Activated CD4-positive, alpha-beta memory T cell treated with anti-CD3 and anti-CD28 coated beads, Interleukin-2, amount 10 ng/mL, durations not matched to agents 7 days and 5 days (primary cell): Measurements from ENCODE around the gene CFL1. TPM values are rescaled to one million over a fixed set of nuclear protein-coding genes. Genes with fewer than 3 reads are reported as not detected.

Experiments used
- CTCF ChIA-PET: fragments of 350-600 bp; sonication (Branson Sonifier 250); formaldehyde crosslinking; loops from one replicate; lab custom pipeline; 2021; ENCODE audit warnings: antibody characterized with exemption, inconsistent platforms; lab: Charles Lee
- POLR2A ChIA-PET: fragments of 350-600 bp; sonication (Branson Sonifier 250); formaldehyde crosslinking; loops from one replicate; lab custom pipeline; 2021; ENCODE audit warnings: antibody characterized with exemption; lab: Charles Lee
- DNase-seq: peaks from one replicate; pipeline ENCODE4 v3.0.0-alpha.2; 2020
- H3K27ac Mint-ChIP-seq: one replicate; pipeline ENCODE4 v1.8.0; 2021; ENCODE audit warnings: mild to moderate bottlenecking, mixed read lengths
- H3K27me3 Mint-ChIP-seq: one replicate; pipeline ENCODE4 v1.8.0; 2021; ENCODE audit warnings: mixed read lengths
- H3K36me3 Mint-ChIP-seq: one replicate; pipeline ENCODE4 v1.8.0; 2021; ENCODE audit warnings: low read depth, mixed read lengths
- H3K4me1 Mint-ChIP-seq: one replicate; pipeline ENCODE4 v1.8.0; 2021; ENCODE audit warnings: mixed read lengths
- H3K4me3 Mint-ChIP-seq: one replicate; pipeline ENCODE4 v1.8.0; 2021; ENCODE audit warnings: mild to moderate bottlenecking, mixed read lengths
- H3K9me3 Mint-ChIP-seq: one replicate; pipeline ENCODE4 v1.8.0; 2021; ENCODE audit warnings: mixed read lengths
- total RNA-seq, 2 experiments: library from RNA; stranded (reverse); gene quantifications; one replicate each; pipeline ENCODE4 v1.2.3, GENCODE V29; 2021

The CFL1 gene
- total RNA-seq, 2 experiments from 2014 or later: 1,733 to 1,734 TPM

- Mint-ChIP-seq H3K4me3 (peak overlapping the region; percentile 74), H3K36me3 (peaks cover 4% of the 10 kb centered on the region), H3K27me3 (peaks cover 18% of the 10 kb centered on the region), H3K27ac (peak overlapping the region; percentile 65), H3K9me3 (no peaks in the 10 kb centered on the region), H3K4me1 (peaks cover 17% of the 10 kb centered on the region)
- POLR2A ChIA-PET: interaction anchor here (1.1 to 4.2 kb wide), 6 partner anchors 32 to 98 kb away, joined by 3 to 31 read pairs (median 5); partner anchors contain the start of gene AP5B1
- no peak for DNase-seq
- CTCF ChIA-PET: interaction anchor here (0.9 to 9.4 kb wide), 20 partner anchors 9 to 277 kb away, joined by 3 to 126 read pairs (median 5); partner anchors contain the start of genes AP5B1, KAT5, MUS81 and RNASEH2C
These were observed 40.6 kb downstream of the CFL1 start for GRCh38 chr11:65817312-65817834.

GRCh38 chr11:65816696-65817095 is 41.3 kb downstream of the CFL1 start:
- no peak overlapping the region for H3K4me3 Mint-ChIP-seq

GRCh38 chr11:65814986-65815565 is 42.9 kb downstream of the CFL1 start:
- no peak overlapping the region for H3K4me3 Mint-ChIP-seq
- peaks cover 17% of the 10 kb centered on the region for H3K4me1 Mint-ChIP-seq
- peaks cover 4% of the 10 kb centered on the region for H3K36me3 Mint-ChIP-seq
- no peaks in the 10 kb centered on the region for H3K9me3 Mint-ChIP-seq
- DNase-seq: no peak
- ChIA-PET POLR2A (interaction anchor here (2.0 kb wide), 1 partner anchor 103 kb away, joined by 12 read pairs; the partner anchor contains the start of gene KAT5), CTCF (interaction anchor here (1.6 to 9.4 kb wide), 3 partner anchors 27 to 103 kb away, joined by 5 to 126 read pairs (median 46); partner anchors contain the start of genes AP5B1 and KAT5)
- H3K27me3 Mint-ChIP-seq: peaks cover 26% of the 10 kb centered on the region
- H3K27ac Mint-ChIP-seq: no peak overlapping the region

More at GRCh38 chr11:65816696-65817095, 41.3 kb downstream of the CFL1 start:
- H3K27me3 Mint-ChIP-seq: peaks cover 20% of the 10 kb centered on the region
- no peak for DNase-seq
- peaks cover 17% of the 10 kb centered on the region for H3K4me1 Mint-ChIP-seq
- no peaks in the 10 kb centered on the region for H3K9me3 Mint-ChIP-seq
- ChIA-PET POLR2A (interaction anchor here (1.2 to 4.2 kb wide), 5 partner anchors 32 to 105 kb away, joined by 5 to 31 read pairs (median 6); partner anchors contain the start of genes AP5B1 and KAT5), CTCF (interaction anchor here (1.1 to 9.4 kb wide), 14 partner anchors 8 to 148 kb away, joined by 3 to 126 read pairs (median 7); partner anchors contain the start of genes AP5B1, KAT5, MUS81 and RNASEH2C)
- H3K36me3 Mint-ChIP-seq: peaks cover 4% of the 10 kb centered on the region
- H3K27ac Mint-ChIP-seq: no peak overlapping the region

- ChIA-PET CTCF (interaction anchor here (1.2 to 9.4 kb wide), 4 partner anchors 35 to 103 kb away, joined by 3 to 126 read pairs (median 34); partner anchors contain the start of genes AP5B1 and KAT5), POLR2A (no interaction called here)
- no peak overlapping the region for H3K27ac Mint-ChIP-seq
- peaks cover 26% of the 10 kb centered on the region for H3K27me3 Mint-ChIP-seq
- H3K9me3 Mint-ChIP-seq: no peaks in the 10 kb centered on the region
- H3K4me1 Mint-ChIP-seq: peaks cover 17% of the 10 kb centered on the region
- no peak overlapping the region for H3K4me3 Mint-ChIP-seq
- no peak for DNase-seq
- peaks cover 4% of the 10 kb centered on the region for H3K36me3 Mint-ChIP-seq
These were observed 43.6 kb downstream of the CFL1 start for GRCh38 chr11:65814131-65814985.

- peaks cover 6% of the 10 kb centered on the region for H3K4me1 Mint-ChIP-seq
- CTCF ChIA-PET: interaction anchor here (1.1 to 3.5 kb wide), 3 partner anchors 10 to 32 kb away, joined by 3 to 21 read pairs (median 4); no protein-coding TSS in a partner anchor
- POLR2A ChIA-PET: no interaction called here
These were observed 46.1 kb downstream of the CFL1 start for GRCh38 chr11:65811764-65812475.

GRCh38 chr11:65810046-65810868 is 47.7 kb downstream of the CFL1 start:
- POLR2A ChIA-PET: interaction anchor here (1.0 to 2.0 kb wide), 2 partner anchors 30 to 98 kb away, joined by 6 to 8 read pairs; partner anchors contain the start of genes AP5B1 and KAT5

More at GRCh38 chr11:65811764-65812475, 46.1 kb downstream of the CFL1 start:
- Mint-ChIP-seq H3K27me3 (peaks cover 36% of the 10 kb centered on the region), H3K9me3 (no peaks in the 10 kb centered on the region), H3K4me3 (no peak overlapping the region), H3K27ac (no peak overlapping the region), H3K36me3 (peaks cover 4% of the 10 kb centered on the region)
- no peak for DNase-seq

GRCh38 chr11:65809496-65809895 is 48.5 kb downstream of the CFL1 start:
- no peak overlapping the region for H3K27ac Mint-ChIP-seq
- ChIA-PET CTCF (interaction anchor here (6.3 kb wide), 1 partner anchor 29 kb away, joined by 29 read pairs; the partner anchor contains the start of gene AP5B1), POLR2A (interaction anchor here (1.0 to 2.0 kb wide), 2 partner anchors 29 to 97 kb away, joined by 6 to 8 read pairs; partner anchors contain the start of genes AP5B1 and KAT5)
- no peaks in the 10 kb centered on the region for H3K4me1 Mint-ChIP-seq
- no peak for DNase-seq
- no peaks in the 10 kb centered on the region for H3K9me3 Mint-ChIP-seq
- peaks cover 28% of the 10 kb centered on the region for H3K27me3 Mint-ChIP-seq
- H3K4me3 Mint-ChIP-seq: no peak overlapping the region
- no peaks in the 10 kb centered on the region for H3K36me3 Mint-ChIP-seq

More at GRCh38 chr11:65810046-65810868, 47.7 kb downstream of the CFL1 start:
- H3K27ac Mint-ChIP-seq: no peak overlapping the region
- H3K36me3 Mint-ChIP-seq: no peaks in the 10 kb centered on the region
- no peak overlapping the region for H3K4me3 Mint-ChIP-seq
- no peaks in the 10 kb centered on the region for H3K4me1 Mint-ChIP-seq
- DNase-seq: no peak
- no peaks in the 10 kb centered on the region for H3K9me3 Mint-ChIP-seq
- CTCF ChIA-PET: interaction anchor here (6.3 kb wide), 1 partner anchor 30 kb away, joined by 29 read pairs; the partner anchor contains the start of gene AP5B1
- H3K27me3 Mint-ChIP-seq: peaks cover 30% of the 10 kb centered on the region

GRCh38 chr11:65808744-65809341 is 49.1 kb downstream of the CFL1 start:
- Mint-ChIP-seq H3K27me3 (peaks cover 28% of the 10 kb centered on the region), H3K4me3 (no peak overlapping the region), H3K9me3 (no peaks in the 10 kb centered on the region), H3K4me1 (no peaks in the 10 kb centered on the region), H3K36me3 (no peaks in the 10 kb centered on the region), H3K27ac (no peak overlapping the region)
- ChIA-PET POLR2A (interaction anchor here (2.0 kb wide), 1 partner anchor 97 kb away, joined by 8 read pairs; the partner anchor contains the start of gene KAT5), CTCF (interaction anchor here (0.7 to 6.3 kb wide), 2 partner anchors 8 to 28 kb away, joined by 3 to 29 read pairs; partner anchors contain the start of gene AP5B1)
- DNase-seq: no peak

- H3K36me3 Mint-ChIP-seq: no peaks in the 10 kb centered on the region
- POLR2A ChIA-PET: interaction anchor here (1.0 kb wide), 1 partner anchor 44 kb away, joined by 3 read pairs; no protein-coding TSS in a partner anchor
- H3K4me1 Mint-ChIP-seq: no peaks in the 10 kb centered on the region
- CTCF ChIA-PET: interaction anchor here (0.7 to 6.3 kb wide), 4 partner anchors 16 to 182 kb away, joined by 3 to 29 read pairs (median 4); partner anchors contain the start of gene AP5B1
- H3K4me3 Mint-ChIP-seq: no peak overlapping the region
- no peaks in the 10 kb centered on the region for H3K9me3 Mint-ChIP-seq
- no peak for DNase-seq
- H3K27ac Mint-ChIP-seq: no peak overlapping the region
- peaks cover 36% of the 10 kb centered on the region for H3K27me3 Mint-ChIP-seq
These were observed 51.0 kb downstream of the CFL1 start for GRCh38 chr11:65806979-65807378.
